Gastroesophageal sphincter (tissue), 3 donors: ENCODE results near the gene OSR1.

Source experiments
- EP300 ChIP-seq: sonication (generic); formaldehyde crosslinking; IDR thresholded peaks from one replicate; pipeline ENCODE4 v1.6.1; 2017; ENCODE audit warnings: antibody characterized with exemption, mild to moderate bottlenecking
- POLR2A ChIP-seq, 2 donors: fragments of 450-650 bp; IDR thresholded peaks; one replicate each; pipeline ENCODE4 v1.6.1; 2017; ENCODE audit warnings: antibody characterized with exemption in 2 of 2, mild to moderate bottlenecking in 2 of 2, moderate library complexity in 1 of 2
- POLR2AphosphoS5 ChIP-seq: sonication (generic); formaldehyde crosslinking; IDR thresholded peaks from one replicate; pipeline ENCODE4 v1.6.1; 2017; ENCODE audit warnings: antibody characterized with exemption
- TF ChIP-seq, protein P1 (sequence below), 4 experiments: fragments of 200-600 bp in 2 of 4; fragments of 450-650 bp in 2 of 4; sonication (generic) in 1 of 4; IDR thresholded peaks; one replicate each; pipeline ENCODE4 v1.5.1; 2017 to 2019; ENCODE audit warnings: antibody characterized with exemption in 4 of 4, mild to moderate bottlenecking in 2 of 4, moderate library complexity in 2 of 4

GRCh38 chr2:19352946-19353720 lies 5.3 kb downstream of the OSR1 start:
- TF ChIP-seq, protein P1, sequence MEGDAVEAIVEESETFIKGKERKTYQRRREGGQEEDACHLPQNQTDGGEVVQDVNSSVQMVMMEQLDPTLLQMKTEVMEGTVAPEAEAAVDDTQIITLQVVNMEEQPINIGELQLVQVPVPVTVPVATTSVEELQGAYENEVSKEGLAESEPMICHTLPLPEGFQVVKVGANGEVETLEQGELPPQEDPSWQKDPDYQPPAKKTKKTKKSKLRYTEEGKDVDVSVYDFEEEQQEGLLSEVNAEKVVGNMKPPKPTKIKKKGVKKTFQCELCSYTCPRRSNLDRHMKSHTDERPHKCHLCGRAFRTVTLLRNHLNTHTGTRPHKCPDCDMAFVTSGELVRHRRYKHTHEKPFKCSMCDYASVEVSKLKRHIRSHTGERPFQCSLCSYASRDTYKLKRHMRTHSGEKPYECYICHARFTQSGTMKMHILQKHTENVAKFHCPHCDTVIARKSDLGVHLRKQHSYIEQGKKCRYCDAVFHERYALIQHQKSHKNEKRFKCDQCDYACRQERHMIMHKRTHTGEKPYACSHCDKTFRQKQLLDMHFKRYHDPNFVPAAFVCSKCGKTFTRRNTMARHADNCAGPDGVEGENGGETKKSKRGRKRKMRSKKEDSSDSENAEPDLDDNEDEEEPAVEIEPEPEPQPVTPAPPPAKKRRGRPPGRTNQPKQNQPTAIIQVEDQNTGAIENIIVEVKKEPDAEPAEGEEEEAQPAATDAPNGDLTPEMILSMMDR (IDR thresholded peaks at IDR 0.05), result peak in 1 of 4 experiments; percentile 16
- no peak for TF ChIP-seq POLR2AphosphoS5
- TF ChIP-seq POLR2A (IDR thresholded peaks at IDR 0.05), result no peak
- no peak for TF ChIP-seq EP300
